Mucosa of descending colon (tissue), 3 donors: ENCODE measurements around the gene MELTF. TPM values are rescaled to one million over a fixed set of nuclear protein-coding genes. Genes with fewer than 3 reads are reported as not detected.

Experiments
- ATAC-seq: fragments of 200-7000 bp; cut with Tn5 transposase; one replicate; pipeline ENCODE4 v1.9.1; 2020; ENCODE audit warnings: mild to moderate bottlenecking, moderate library complexity
- DNase-seq, 3 donors: peaks; one replicate each; pipeline ENCODE4 v3.0.0-alpha.2; 2020
- H3K36me3 ChIP-seq: fragments of 200-600 bp; one replicate; pipeline ENCODE4 v1.8.0; 2021; ENCODE audit warnings: low read depth, mild to moderate bottlenecking
- H3K4me1 ChIP-seq: fragments of 200-600 bp; one replicate; pipeline ENCODE4 v1.8.0; 2021; ENCODE audit warnings: low read depth, mild to moderate bottlenecking
- H3K4me3 ChIP-seq: fragments of 200-600 bp; one replicate; pipeline ENCODE4 v1.8.0; 2021; ENCODE audit warnings: mild to moderate bottlenecking
- H3K9me3 ChIP-seq: fragments of 200-600 bp; one replicate; pipeline ENCODE4 v1.8.0; 2021; ENCODE audit warnings: mild to moderate bottlenecking
- intact Hi-C, 2 donors: fragments of 100-400 bp; cut with DNase I in 1 of 2; cut with micrococcal nuclease in 1 of 2; formaldehyde crosslinking; loops; one replicate each; pipeline versions ENCODE4 v1.11.0 to v1.11.1; 2022; cut with DNase I, micrococcal nuclease
- total RNA-seq, 3 donors: library from RNA; stranded (reverse); fragmentation: NEBNext Ultra II Directional in 2 of 3; extraction: Animal tissue kit (Norgen Biotek cat#: 25700) in 2 of 3; gene quantifications; one replicate each; pipeline versions ENCODE4 v1.2.1 to v1.2.4, GENCODE V29; 2021 to 2023
- TF ChIP-seq, protein P1 (sequence below): fragments of 200-600 bp; IDR thresholded peaks from one replicate; pipeline ENCODE4 v1.8.0; 2022; ENCODE audit warnings: antibody characterized with exemption, mild to moderate bottlenecking
- donor health status: DM: no; HTN: no; CAD: no; lungs with moderate emphysema.
- donor health status: DM: no; HTN: no; CAD: no.
- donor health status: DM: no; HTN: yes; CAD: no.

Gene MELTF
- total RNA-seq, 3 donors from 2014 or later = 8.4 to 17.3 (median 10.7) TPM

DNA sequence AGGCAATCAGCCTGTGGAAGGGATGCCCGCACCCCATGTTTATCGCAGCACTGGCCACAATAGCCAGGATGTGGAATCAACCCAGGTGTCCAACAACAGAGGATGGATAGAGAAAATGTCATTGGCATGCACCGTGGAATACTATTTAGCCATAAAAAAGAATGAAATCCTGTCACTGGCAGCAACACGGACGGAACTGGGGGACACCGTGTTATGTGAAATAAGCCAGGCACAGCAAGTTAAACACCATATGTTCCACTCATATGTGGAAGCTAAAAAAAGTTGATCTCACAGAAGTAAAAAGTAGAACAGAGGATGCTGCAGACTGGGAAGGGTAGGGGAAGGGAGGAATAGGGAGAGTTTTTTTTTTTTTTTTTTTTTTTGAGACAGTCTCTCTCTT is 15.6 kb downstream of the MELTF start:
- Histone ChIP-seq H3K4me1 (no peaks in the 10 kb centered on the region), H3K36me3 (no peaks in the 10 kb centered on the region), H3K9me3 (no peaks in the 10 kb centered on the region), H3K4me3 (no peak overlapping the region)
- TF ChIP-seq, protein P1, sequence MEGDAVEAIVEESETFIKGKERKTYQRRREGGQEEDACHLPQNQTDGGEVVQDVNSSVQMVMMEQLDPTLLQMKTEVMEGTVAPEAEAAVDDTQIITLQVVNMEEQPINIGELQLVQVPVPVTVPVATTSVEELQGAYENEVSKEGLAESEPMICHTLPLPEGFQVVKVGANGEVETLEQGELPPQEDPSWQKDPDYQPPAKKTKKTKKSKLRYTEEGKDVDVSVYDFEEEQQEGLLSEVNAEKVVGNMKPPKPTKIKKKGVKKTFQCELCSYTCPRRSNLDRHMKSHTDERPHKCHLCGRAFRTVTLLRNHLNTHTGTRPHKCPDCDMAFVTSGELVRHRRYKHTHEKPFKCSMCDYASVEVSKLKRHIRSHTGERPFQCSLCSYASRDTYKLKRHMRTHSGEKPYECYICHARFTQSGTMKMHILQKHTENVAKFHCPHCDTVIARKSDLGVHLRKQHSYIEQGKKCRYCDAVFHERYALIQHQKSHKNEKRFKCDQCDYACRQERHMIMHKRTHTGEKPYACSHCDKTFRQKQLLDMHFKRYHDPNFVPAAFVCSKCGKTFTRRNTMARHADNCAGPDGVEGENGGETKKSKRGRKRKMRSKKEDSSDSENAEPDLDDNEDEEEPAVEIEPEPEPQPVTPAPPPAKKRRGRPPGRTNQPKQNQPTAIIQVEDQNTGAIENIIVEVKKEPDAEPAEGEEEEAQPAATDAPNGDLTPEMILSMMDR = no peak
- ATAC-seq (no peak), DNase-seq (no peak)
- intact Hi-C loops = no loop called here

DNA sequence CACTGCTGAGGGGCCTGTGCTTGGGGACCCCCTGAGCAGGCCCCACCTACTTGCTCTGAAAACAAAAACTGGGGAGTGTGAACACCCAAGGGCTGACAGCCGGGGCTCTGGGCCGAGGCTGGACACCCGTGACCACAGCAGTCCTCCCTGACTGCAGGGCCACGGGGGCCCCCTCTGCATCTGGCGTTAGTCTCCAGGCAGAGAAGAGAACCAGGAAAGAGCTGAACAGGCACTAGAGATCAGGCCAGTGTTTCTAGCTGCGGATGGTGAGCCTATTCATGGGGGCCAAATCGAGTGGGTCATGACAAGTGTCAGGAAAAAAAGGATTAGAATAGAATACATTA is 17.1 kb downstream of the MELTF start:
- Histone ChIP-seq H3K36me3 (no peaks in the 10 kb centered on the region), H3K4me1 (no peaks in the 10 kb centered on the region), H3K9me3 (no peaks in the 10 kb centered on the region), H3K4me3 (no peak overlapping the region)
- no peak for ATAC-seq
- DNase-seq = peak in 1 of 3 donors; percentile 3
- intact Hi-C loops = no loop called here
- TF ChIP-seq, protein P1 = no peak

- TF ChIP-seq, protein P1 = no peak
- intact Hi-C loops = no loop called here
- H3K4me1 ChIP-seq = no peaks in the 10 kb centered on the region
- H3K9me3 ChIP-seq = no peaks in the 10 kb centered on the region
- H3K36me3 ChIP-seq = no peaks in the 10 kb centered on the region
- ATAC-seq (no peak), DNase-seq (no peak)
- no peak overlapping the region for H3K4me3 ChIP-seq
These were observed 17.7 kb downstream of the MELTF start for GRCh38 chr3:197011780-197012539.

- no peaks in the 10 kb centered on the region for H3K36me3 ChIP-seq
- DNase-seq (peak in 1 of 3 donors; percentile 14), ATAC-seq (no peak)
- TF ChIP-seq, protein P1 = no peak
- no peak overlapping the region for H3K4me3 ChIP-seq
- no peaks in the 10 kb centered on the region for H3K4me1 ChIP-seq
- intact Hi-C loops = no loop called here
- H3K9me3 ChIP-seq = no peaks in the 10 kb centered on the region
These were observed 18.9 kb downstream of the MELTF start for GRCh38 chr3:197010556-197011351.

- intact Hi-C loops = loop anchor here in 1 of 2 donors (10.0 kb wide), 1 partner anchor 175 kb away; no protein-coding TSS in a partner anchor
These were observed 20.0 kb downstream of the MELTF start for GRCh38 chr3:197009532-197010019.

More at GRCh38 chr3:197009532-197010019, 20.0 kb downstream of the MELTF start:
- no peak for ATAC-seq
- DNase-seq = peak in 1 of 3 donors; percentile 18
- H3K4me3 ChIP-seq = no peak overlapping the region
- TF ChIP-seq, protein P1 = no peak
- no peaks in the 10 kb centered on the region for H3K9me3 ChIP-seq
- no peaks in the 10 kb centered on the region for H3K4me1 ChIP-seq
- H3K36me3 ChIP-seq = no peaks in the 10 kb centered on the region
